Measurements from ENCODE around the gene RPS6KL1. TPM values are rescaled to one million over a fixed set of nuclear protein-coding genes. Genes with fewer than 3 reads are reported as not detected.
A peak's percentile ranks its signal among the peaks of the same experiment; 100 is the strongest.

Gene RPS6KL1
- total RNA-seq, 5 donors from 2014 or later (not counting 1 experiment from before 2014, with no cell fraction given) = 3.2 to 15.3 (median 6.2) TPM

- 73% methylated on average over 3 of the region's 3 CpGs for WGBS (ENCODE audit: insufficient coverage)
- no peaks in the 10 kb centered on the region for H3K9me3 Mint-ChIP-seq
- H3K9me3 ChIP-seq = no peaks in the 10 kb centered on the region
- no peaks in the 10 kb centered on the region for H3K36me3 Mint-ChIP-seq
- no peaks in the 10 kb centered on the region for H3K27me3 ChIP-seq (replicated peaks in 1 of 2; ENCODE audit: control insufficient read depth in 2 of 2, extremely low read depth in 1 of 2, insufficient read depth in 2 of 2, low read length in 1 of 2)
- H3K36me3 ChIP-seq (ENCODE audit: control insufficient read depth in 2 of 2, extremely low read depth in 1 of 2, insufficient read depth in 1 of 2, low read length in 1 of 2) = no peaks in the 10 kb centered on the region
- H3K4me3 ChIP-seq (ENCODE audit: control insufficient read depth in 1 of 2, extremely low read depth in 1 of 2, low read length in 1 of 2) = no peak overlapping the region
- H3K27ac ChIP-seq (ENCODE audit: low read length) = peak overlapping the region; percentile 46
- ATAC-seq (replicated peaks in 1 of 4) = peak in 3 of 4 experiments; percentile 52 to 57 (median 56)
- H3K4me3 Mint-ChIP-seq = peak overlapping the region in 2 of 3 donors; percentile 32 to 48
- H3K4me1 Mint-ChIP-seq = peaks cover 21 to 26% (median 23%) of the 10 kb centered on the region in 3 donors
- H3K27ac Mint-ChIP-seq = peak overlapping the region; percentile 80 to 91
- no peak for DNase-seq
- peaks cover 11 to 13% of the 10 kb centered on the region in 2 experiments for H3K4me1 ChIP-seq (ENCODE audit: control insufficient read depth in 1 of 2, extremely low read depth in 1 of 2, insufficient read depth in 2 of 2, low read length in 2 of 2)
- H3K27me3 Mint-ChIP-seq = no peaks in the 10 kb centered on the region
- CTCF ChIA-PET = interaction anchor here (0.8 to 3.0 kb wide), 6 partner anchors 11 to 39 kb away, joined by 3 to 12 read pairs (median 8); no protein-coding TSS in a partner anchor
- POLR2A ChIA-PET = interaction anchor here (0.5 to 1.0 kb wide), 3 partner anchors 14 to 116 kb away, joined by 3 to 4 read pairs (median 3); no protein-coding TSS in a partner anchor
Observed at GRCh38 chr14:74866708-74867389, 56.2 kb downstream of the RPS6KL1 start.

- Histone ChIP-seq H3K4me3 (ENCODE audit: control insufficient read depth in 1 of 2, extremely low read depth in 1 of 2, low read length in 1 of 2) (no peak overlapping the region), H3K27ac (ENCODE audit: low read length) (no peak overlapping the region), H3K4me1 (ENCODE audit: control insufficient read depth in 1 of 2, extremely low read depth in 1 of 2, insufficient read depth in 2 of 2, low read length in 2 of 2) (peaks cover 11 to 22% of the 10 kb centered on the region in 2 experiments), H3K27me3 (replicated peaks in 1 of 2; ENCODE audit: control insufficient read depth in 2 of 2, extremely low read depth in 1 of 2, insufficient read depth in 2 of 2, low read length in 1 of 2) (no peaks in the 10 kb centered on the region), H3K9me3 (no peaks in the 10 kb centered on the region), H3K36me3 (ENCODE audit: control insufficient read depth in 2 of 2, extremely low read depth in 1 of 2, insufficient read depth in 1 of 2, low read length in 1 of 2) (no peaks in the 10 kb centered on the region)
- no peaks in the 10 kb centered on the region for H3K9me3 Mint-ChIP-seq
- H3K4me1 Mint-ChIP-seq = peaks cover 27 to 34% (median 29%) of the 10 kb centered on the region in 3 donors
- H3K27me3 Mint-ChIP-seq = no peaks in the 10 kb centered on the region
- no peak overlapping the region for H3K27ac Mint-ChIP-seq
- 90% methylated on average over 2 of the region's 5 CpGs for WGBS (ENCODE audit: insufficient coverage)
- H3K36me3 Mint-ChIP-seq = no peaks in the 10 kb centered on the region
- no peak for ATAC-seq (replicated peaks in 1 of 4)
- DNase-seq = no peak
- ChIA-PET POLR2A (interaction anchor here in 1 of 2 donors (0.7 to 1.0 kb wide), 2 partner anchors 12 to 153 kb away, joined by 3 to 5 read pairs; no protein-coding TSS in a partner anchor), CTCF (interaction anchor here (0.6 to 6.3 kb wide), 4 partner anchors 9 to 64 kb away, joined by 3 to 79 read pairs (median 6); no protein-coding TSS in a partner anchor)
- H3K4me3 Mint-ChIP-seq = no peak overlapping the region
Observed at GRCh38 chr14:74865156-74865555, 57.9 kb downstream of the RPS6KL1 start.

GRCh38 chr14:74864198-74864597 is 58.9 kb downstream of the RPS6KL1 start:
- no peak overlapping the region for H3K27ac Mint-ChIP-seq
- no peaks in the 10 kb centered on the region for H3K9me3 Mint-ChIP-seq
- ChIA-PET CTCF (interaction anchor here (0.7 to 6.3 kb wide), 6 partner anchors 10 to 224 kb away, joined by 4 to 79 read pairs (median 6); no protein-coding TSS in a partner anchor), POLR2A (interaction anchor here (0.6 to 1.0 kb wide), 4 partner anchors 11 to 186 kb away, joined by 3 to 10 read pairs (median 4); no protein-coding TSS in a partner anchor)
- ATAC-seq (replicated peaks in 1 of 4) = no peak
- WGBS (ENCODE audit: insufficient coverage) = 91% methylated on average over 6 of the region's 9 CpGs
- H3K9me3 ChIP-seq = no peaks in the 10 kb centered on the region
- no peaks in the 10 kb centered on the region for H3K27me3 ChIP-seq (replicated peaks in 1 of 2; ENCODE audit: control insufficient read depth in 2 of 2, extremely low read depth in 1 of 2, insufficient read depth in 2 of 2, low read length in 1 of 2)
- no peaks in the 10 kb centered on the region for H3K36me3 Mint-ChIP-seq
- H3K4me1 ChIP-seq (ENCODE audit: control insufficient read depth in 1 of 2, extremely low read depth in 1 of 2, insufficient read depth in 2 of 2, low read length in 2 of 2) = peaks cover 11 to 22% of the 10 kb centered on the region in 2 experiments
- H3K4me1 Mint-ChIP-seq = peaks cover 27 to 34% (median 29%) of the 10 kb centered on the region in 3 donors
- DNase-seq = no peak
- no peak overlapping the region for H3K27ac ChIP-seq (ENCODE audit: low read length)
- H3K4me3 Mint-ChIP-seq = no peak overlapping the region
- H3K4me3 ChIP-seq (ENCODE audit: control insufficient read depth in 1 of 2, extremely low read depth in 1 of 2, low read length in 1 of 2) = no peak overlapping the region
- no peaks in the 10 kb centered on the region for H3K36me3 ChIP-seq (ENCODE audit: control insufficient read depth in 2 of 2, extremely low read depth in 1 of 2, insufficient read depth in 1 of 2, low read length in 1 of 2)
- no peaks in the 10 kb centered on the region for H3K27me3 Mint-ChIP-seq

GRCh38 chr14:74863274-74863673 is 59.8 kb downstream of the RPS6KL1 start:
- Mint-ChIP-seq H3K9me3 (no peaks in the 10 kb centered on the region), H3K4me1 (peaks cover 26 to 34% (median 27%) of the 10 kb centered on the region in 3 donors), H3K4me3 (no peak overlapping the region), H3K27me3 (no peaks in the 10 kb centered on the region), H3K27ac (no peak overlapping the region), H3K36me3 (no peaks in the 10 kb centered on the region)
- Histone ChIP-seq H3K4me1 (ENCODE audit: control insufficient read depth in 1 of 2, extremely low read depth in 1 of 2, insufficient read depth in 2 of 2, low read length in 2 of 2) (peaks cover 11 to 22% of the 10 kb centered on the region in 2 experiments), H3K27me3 (replicated peaks in 1 of 2; ENCODE audit: control insufficient read depth in 2 of 2, extremely low read depth in 1 of 2, insufficient read depth in 2 of 2, low read length in 1 of 2) (no peaks in the 10 kb centered on the region), H3K9me3 (no peaks in the 10 kb centered on the region), H3K4me3 (ENCODE audit: control insufficient read depth in 1 of 2, extremely low read depth in 1 of 2, low read length in 1 of 2) (no peak overlapping the region), H3K27ac (ENCODE audit: low read length) (no peak overlapping the region), H3K36me3 (ENCODE audit: control insufficient read depth in 2 of 2, extremely low read depth in 1 of 2, insufficient read depth in 1 of 2, low read length in 1 of 2) (no peaks in the 10 kb centered on the region)
- POLR2A ChIA-PET = interaction anchor here in 1 of 2 donors (0.6 kb wide), 1 partner anchor 15 kb away, joined by 3 read pairs; no protein-coding TSS in a partner anchor
- ATAC-seq (replicated peaks in 1 of 4) (no peak), DNase-seq (no peak)
- WGBS (ENCODE audit: insufficient coverage) = 65% methylated on average over 9 of the region's 9 CpGs
- CTCF ChIA-PET = interaction anchor here (0.6 to 6.3 kb wide), 5 partner anchors 9 to 225 kb away, joined by 4 to 79 read pairs (median 7); no protein-coding TSS in a partner anchor

GRCh38 chr14:74861734-74862090 is 61.3 kb downstream of the RPS6KL1 start:
- ChIA-PET CTCF (interaction anchor here (0.7 to 6.4 kb wide), 23 partner anchors 8 to 253 kb away, joined by 3 to 166 read pairs (median 4); partner anchors contain the start of genes DLST (in 1 of the 2), PROX2 (in 1 of the 2) and RPS6KL1 (in 1 of the 2)), POLR2A (interaction anchor here in 1 of 2 donors (0.5 to 0.8 kb wide), 3 partner anchors 44 to 223 kb away, joined by 3 to 6 read pairs (median 3); no protein-coding TSS in a partner anchor)
- Mint-ChIP-seq H3K27ac (no peak overlapping the region), H3K4me3 (no peak overlapping the region), H3K9me3 (no peaks in the 10 kb centered on the region), H3K36me3 (peaks cover 2% of the 10 kb centered on the region), H3K27me3 (no peaks in the 10 kb centered on the region), H3K4me1 (peaks cover 13 to 21% (median 14%) of the 10 kb centered on the region in 3 donors)
- H3K36me3 ChIP-seq (ENCODE audit: control insufficient read depth in 2 of 2, extremely low read depth in 1 of 2, insufficient read depth in 1 of 2, low read length in 1 of 2) = peaks cover 0 to 5% of the 10 kb centered on the region in 2 donors
- H3K4me1 ChIP-seq (ENCODE audit: control insufficient read depth in 1 of 2, extremely low read depth in 1 of 2, insufficient read depth in 2 of 2, low read length in 2 of 2) = peaks cover under 1 to 10% of the 10 kb centered on the region in 2 experiments
- ATAC-seq (replicated peaks in 1 of 4) (no peak), DNase-seq (no peak)
- no peak overlapping the region for H3K27ac ChIP-seq (ENCODE audit: low read length)
- H3K27me3 ChIP-seq (replicated peaks in 1 of 2; ENCODE audit: control insufficient read depth in 2 of 2, extremely low read depth in 1 of 2, insufficient read depth in 2 of 2, low read length in 1 of 2) = no peaks in the 10 kb centered on the region
- 100% methylated on average over 1 of the region's 3 CpGs for WGBS (ENCODE audit: insufficient coverage)
- no peak overlapping the region for H3K4me3 ChIP-seq (ENCODE audit: control insufficient read depth in 1 of 2, extremely low read depth in 1 of 2, low read length in 1 of 2)
- H3K9me3 ChIP-seq = no peaks in the 10 kb centered on the region
